ENCODE results near the gene GSG1L.

Gene GSG1L

GRCh38 chr16:28033870-28034269, 29.6 kb downstream of the GSG1L start:
- in situ Hi-C loops (cut with HindIII; ENCODE audit: low sequenced_read_pairs): no loop called here

GRCh38 chr16:28029387-28030002, 34.0 kb downstream of the GSG1L start:
- in situ Hi-C loops (cut with HindIII; ENCODE audit: low sequenced_read_pairs): no loop called here

- in situ Hi-C loops (cut with HindIII; ENCODE audit: low sequenced_read_pairs): no loop called here
Observed at GRCh38 chr16:28027055-28027454, 36.5 kb downstream of the GSG1L start.

GRCh38 chr16:28025631-28026030, 37.9 kb downstream of the GSG1L start:
- in situ Hi-C loops (cut with HindIII; ENCODE audit: low sequenced_read_pairs): no loop called here

- in situ Hi-C loops (cut with HindIII; ENCODE audit: low sequenced_read_pairs): no loop called here
Observed at GRCh38 chr16:28019218-28019617, 44.3 kb downstream of the GSG1L start.

- in situ Hi-C loops (cut with HindIII; ENCODE audit: low sequenced_read_pairs): loop anchor here (5.0 kb wide), 1 partner anchor 98 kb away; no protein-coding TSS in a partner anchor
Observed at GRCh38 chr16:28014851-28015250, 48.7 kb downstream of the GSG1L start.

- in situ Hi-C loops (cut with HindIII; ENCODE audit: low sequenced_read_pairs): loop anchor here (5.0 kb wide), 1 partner anchor 97 kb away; no protein-coding TSS in a partner anchor
Observed at GRCh38 chr16:28013878-28014277, 49.6 kb downstream of the GSG1L start.

- in situ Hi-C loops (cut with HindIII; ENCODE audit: low sequenced_read_pairs): loop anchor here (5.0 kb wide), 1 partner anchor 96 kb away; no protein-coding TSS in a partner anchor
Observed at GRCh38 chr16:28013392-28013791, 50.1 kb downstream of the GSG1L start.

- in situ Hi-C loops (cut with HindIII; ENCODE audit: low sequenced_read_pairs): loop anchor here (5.0 kb wide), 1 partner anchor 95 kb away; no protein-coding TSS in a partner anchor
Observed at GRCh38 chr16:28011971-28012445, 51.5 kb downstream of the GSG1L start.

GRCh38 chr16:28011223-28011622, 52.3 kb downstream of the GSG1L start:
- in situ Hi-C loops (cut with HindIII; ENCODE audit: low sequenced_read_pairs): loop anchor here (5.0 kb wide), 1 partner anchor 94 kb away; no protein-coding TSS in a partner anchor

- in situ Hi-C loops (cut with HindIII; ENCODE audit: low sequenced_read_pairs): loop anchor here (5.0 kb wide), 1 partner anchor 93 kb away; no protein-coding TSS in a partner anchor
Observed at GRCh38 chr16:28010671-28011070, 52.8 kb downstream of the GSG1L start.

- in situ Hi-C loops (cut with HindIII; ENCODE audit: low sequenced_read_pairs): loop anchor here (5.0 kb wide), 1 partner anchor 92 kb away; no protein-coding TSS in a partner anchor
Observed at GRCh38 chr16:28009586-28010373, 53.7 kb downstream of the GSG1L start.

GRCh38 chr16:28003923-28004322, 59.6 kb downstream of the GSG1L start:
- in situ Hi-C loops (cut with HindIII; ENCODE audit: low sequenced_read_pairs): loop anchor here (5.0 kb wide), 1 partner anchor 192 kb away; no protein-coding TSS in a partner anchor

GRCh38 chr16:28003021-28003865, 60.3 kb downstream of the GSG1L start:
- in situ Hi-C loops (cut with HindIII; ENCODE audit: low sequenced_read_pairs): loop anchor here (5.0 kb wide), 1 partner anchor 191 kb away; no protein-coding TSS in a partner anchor

- in situ Hi-C loops (cut with HindIII; ENCODE audit: low sequenced_read_pairs): loop anchor here (5.0 kb wide), 1 partner anchor 189 kb away; no protein-coding TSS in a partner anchor
Observed at GRCh38 chr16:28001642-28002041, 61.9 kb downstream of the GSG1L start.

- in situ Hi-C loops (cut with HindIII; ENCODE audit: low sequenced_read_pairs): loop anchor here (5.0 kb wide), 1 partner anchor 189 kb away; no protein-coding TSS in a partner anchor
Observed at GRCh38 chr16:28001184-28001583, 62.3 kb downstream of the GSG1L start.

- in situ Hi-C loops (cut with HindIII; ENCODE audit: low sequenced_read_pairs): loop anchor here (5.0 kb wide), 1 partner anchor 188 kb away; no protein-coding TSS in a partner anchor
Observed at GRCh38 chr16:28000314-28001169, 63.0 kb downstream of the GSG1L start.

- in situ Hi-C loops (cut with HindIII; ENCODE audit: low sequenced_read_pairs): loop anchor here (5.0 kb wide), 1 partner anchor 187 kb away; no protein-coding TSS in a partner anchor
Observed at GRCh38 chr16:27999687-28000086, 63.8 kb downstream of the GSG1L start.

GRCh38 chr16:27995378-27995777, 68.1 kb downstream of the GSG1L start:
- in situ Hi-C loops (cut with HindIII; ENCODE audit: low sequenced_read_pairs): no loop called here
